Measurements from ENCODE around the gene RAD18.

The RAD18 gene

GRCh38 chr3:8942746-8943488 lies 20.4 kb downstream of the RAD18 start:
- in situ Hi-C loops (cut with HindIII; ENCODE audit: low sequenced_read_pairs): no loop called here
- DNase-seq (ENCODE audit: low read depth): no peak
- TF ChIP-seq, protein P1, sequence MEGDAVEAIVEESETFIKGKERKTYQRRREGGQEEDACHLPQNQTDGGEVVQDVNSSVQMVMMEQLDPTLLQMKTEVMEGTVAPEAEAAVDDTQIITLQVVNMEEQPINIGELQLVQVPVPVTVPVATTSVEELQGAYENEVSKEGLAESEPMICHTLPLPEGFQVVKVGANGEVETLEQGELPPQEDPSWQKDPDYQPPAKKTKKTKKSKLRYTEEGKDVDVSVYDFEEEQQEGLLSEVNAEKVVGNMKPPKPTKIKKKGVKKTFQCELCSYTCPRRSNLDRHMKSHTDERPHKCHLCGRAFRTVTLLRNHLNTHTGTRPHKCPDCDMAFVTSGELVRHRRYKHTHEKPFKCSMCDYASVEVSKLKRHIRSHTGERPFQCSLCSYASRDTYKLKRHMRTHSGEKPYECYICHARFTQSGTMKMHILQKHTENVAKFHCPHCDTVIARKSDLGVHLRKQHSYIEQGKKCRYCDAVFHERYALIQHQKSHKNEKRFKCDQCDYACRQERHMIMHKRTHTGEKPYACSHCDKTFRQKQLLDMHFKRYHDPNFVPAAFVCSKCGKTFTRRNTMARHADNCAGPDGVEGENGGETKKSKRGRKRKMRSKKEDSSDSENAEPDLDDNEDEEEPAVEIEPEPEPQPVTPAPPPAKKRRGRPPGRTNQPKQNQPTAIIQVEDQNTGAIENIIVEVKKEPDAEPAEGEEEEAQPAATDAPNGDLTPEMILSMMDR (IDR thresholded peaks at IDR 0.05; ENCODE audit: low read depth, low read length, missing control alignments): no peak
- H3K4me3 ChIP-seq (ENCODE audit: low read depth, low read length): no peak overlapping the region

GRCh38 chr3:8942115-8942514 lies 21.2 kb downstream of the RAD18 start:
- H3K4me3 ChIP-seq (ENCODE audit: low read depth, low read length): no peak overlapping the region
- in situ Hi-C loops (cut with HindIII; ENCODE audit: low sequenced_read_pairs): no loop called here
- DNase-seq (ENCODE audit: low read depth): no peak
- TF ChIP-seq, protein P1 (IDR thresholded peaks at IDR 0.05; ENCODE audit: low read depth, low read length, missing control alignments): no peak

GRCh38 chr3:8938021-8938420 lies 25.3 kb downstream of the RAD18 start:
- DNase-seq (ENCODE audit: low read depth): peak; percentile 29
- TF ChIP-seq, protein P1 (IDR thresholded peaks at IDR 0.05; ENCODE audit: low read depth, low read length, missing control alignments): peak; percentile 53
- H3K4me3 ChIP-seq (ENCODE audit: low read depth, low read length): no peak overlapping the region
- in situ Hi-C loops (cut with HindIII; ENCODE audit: low sequenced_read_pairs): no loop called here

- DNase-seq (ENCODE audit: low read depth): peak; percentile 64
- in situ Hi-C loops (cut with HindIII; ENCODE audit: low sequenced_read_pairs): no loop called here
- no peak overlapping the region for H3K4me3 ChIP-seq (ENCODE audit: low read depth, low read length)
- TF ChIP-seq, protein P1 (IDR thresholded peaks at IDR 0.05; ENCODE audit: low read depth, low read length, missing control alignments): no peak
Observed at GRCh38 chr3:8937064-8938020, 25.9 kb downstream of the RAD18 start.

- in situ Hi-C loops (cut with HindIII; ENCODE audit: low sequenced_read_pairs): no loop called here
- TF ChIP-seq, protein P1 (IDR thresholded peaks at IDR 0.05; ENCODE audit: low read depth, low read length, missing control alignments): no peak
- DNase-seq (ENCODE audit: low read depth): no peak
- no peak overlapping the region for H3K4me3 ChIP-seq (ENCODE audit: low read depth, low read length)
Observed at GRCh38 chr3:8932507-8932906, 30.8 kb downstream of the RAD18 start.

DNA sequence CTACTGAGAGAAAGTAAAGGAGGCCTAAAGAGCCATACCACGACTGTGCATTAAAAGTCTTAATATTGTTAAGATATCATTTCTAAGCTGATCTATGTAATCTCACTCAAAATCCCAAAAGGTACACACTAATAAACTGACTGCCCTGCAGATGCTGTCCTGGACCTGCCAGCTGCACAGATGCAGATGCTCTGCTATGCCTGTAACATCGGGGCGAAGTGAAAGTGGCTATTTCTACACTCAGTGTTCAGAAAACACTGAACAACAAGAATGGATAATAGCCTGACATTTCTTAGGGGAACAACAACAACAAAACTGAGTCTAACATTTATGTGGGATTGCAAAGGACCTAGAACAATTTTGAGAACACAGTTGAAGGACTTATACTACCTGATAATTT lies 31.9 kb downstream of the RAD18 start:
- in situ Hi-C loops (cut with HindIII; ENCODE audit: low sequenced_read_pairs): no loop called here

More for the DNA sequence above, 31.9 kb downstream of the RAD18 start:
- TF ChIP-seq, protein P1 (IDR thresholded peaks at IDR 0.05; ENCODE audit: low read depth, low read length, missing control alignments): no peak
- DNase-seq (ENCODE audit: low read depth): no peak
- no peak overlapping the region for H3K4me3 ChIP-seq (ENCODE audit: low read depth, low read length)
